ENCODE results near the gene CUBN. TPM values are rescaled to one million over a fixed set of nuclear protein-coding genes. Genes with fewer than 3 reads are reported as not detected.
A peak's percentile ranks its signal among the peaks of the same experiment; 100 is the strongest.

The CUBN gene
- total and polyA plus RNA-seq, 9 of the 15 experiments (the other 6 are each of a cell fraction or from before 2014, with no cell fraction given) = 0.04 to 0.33 (median 0.09) TPM

- CTCF ChIA-PET (ENCODE audit: low intra/inter-chr PET ratio) = no interaction called here
- H3K79me2 ChIP-seq (ENCODE audit: control insufficient read depth, insufficient read depth, low read length) = peaks cover 10% of the 10 kb centered on the region
- POLR2A ChIA-PET = no interaction called here
- DNase-seq (ENCODE audit: extremely low read depth in 1 of 4, low spot score in 3 of 4) (no peak), ATAC-seq (no peak), FAIRE-seq (no peak)
- no peak overlapping the region for H3K4me3 ChIP-seq
- no peaks in the 10 kb centered on the region for H4K20me1 ChIP-seq (replicated peaks; ENCODE audit: control insufficient read depth, insufficient read depth, low read length)
- H3K4me1 ChIP-seq (replicated peaks in 1 of 2; ENCODE audit: control insufficient read depth in 2 of 2, insufficient read depth in 2 of 2, low read length in 2 of 2) = peaks cover 7 to 12% of the 10 kb centered on the region in 2 experiments
- H3K9me3 ChIP-seq (replicated peaks; ENCODE audit: control insufficient read depth, insufficient read depth, low read depth, low read length) = peaks cover 2% of the 10 kb centered on the region
- no peaks in the 10 kb centered on the region for H3K36me3 ChIP-seq (ENCODE audit: control insufficient read depth, insufficient read depth, low read length)
- no peak overlapping the region; the same call in 1 of the 2 replicates for H2AFZ ChIP-seq (ENCODE audit: low read depth, low read length)
- H3K27me3 ChIP-seq (ENCODE audit: control insufficient read depth in 2 of 2, insufficient read depth in 2 of 2, low read length in 2 of 2) = no peaks in the 10 kb centered on the region
- WGBS (ENCODE audit: insufficient coverage, low coverage, missing lambda C conversion rate) = 76% methylated on average over 6 of the region's 6 CpGs
- H3K9me1 ChIP-seq (ENCODE audit: control insufficient read depth, insufficient read depth, low read length) = no peaks in the 10 kb centered on the region
- no peak overlapping the region for H3K27ac ChIP-seq (ENCODE audit: extremely low read depth, low read depth, low read length)
- no peak for TF ChIP-seq ZNF174 (CRISPR knock-in tag; IDR thresholded peaks at IDR 0.05)
- no peak for TF ChIP-seq FOXJ3 (CRISPR knock-in tag; IDR thresholded peaks at IDR 0.05)
- no peak overlapping the region for H3K4me2 ChIP-seq (ENCODE audit: insufficient read depth, low read length)
- intact Hi-C loops (cut with micrococcal nuclease) = no loop called here
- in situ Hi-C loops (cut with MboI) = loop anchor here (25.0 kb wide), 1 partner anchor 932 kb away; no protein-coding TSS in a partner anchor
- no peak overlapping the region for H3K9ac ChIP-seq (ENCODE audit: insufficient read depth in 1 of 2, low read depth in 2 of 2, low read length in 2 of 2)
- no TSS peak for BruUV-seq (replicated peaks)
Measured at GRCh38 chr10:16819026-16819425, 310.6 kb downstream of the CUBN start.

DNA sequence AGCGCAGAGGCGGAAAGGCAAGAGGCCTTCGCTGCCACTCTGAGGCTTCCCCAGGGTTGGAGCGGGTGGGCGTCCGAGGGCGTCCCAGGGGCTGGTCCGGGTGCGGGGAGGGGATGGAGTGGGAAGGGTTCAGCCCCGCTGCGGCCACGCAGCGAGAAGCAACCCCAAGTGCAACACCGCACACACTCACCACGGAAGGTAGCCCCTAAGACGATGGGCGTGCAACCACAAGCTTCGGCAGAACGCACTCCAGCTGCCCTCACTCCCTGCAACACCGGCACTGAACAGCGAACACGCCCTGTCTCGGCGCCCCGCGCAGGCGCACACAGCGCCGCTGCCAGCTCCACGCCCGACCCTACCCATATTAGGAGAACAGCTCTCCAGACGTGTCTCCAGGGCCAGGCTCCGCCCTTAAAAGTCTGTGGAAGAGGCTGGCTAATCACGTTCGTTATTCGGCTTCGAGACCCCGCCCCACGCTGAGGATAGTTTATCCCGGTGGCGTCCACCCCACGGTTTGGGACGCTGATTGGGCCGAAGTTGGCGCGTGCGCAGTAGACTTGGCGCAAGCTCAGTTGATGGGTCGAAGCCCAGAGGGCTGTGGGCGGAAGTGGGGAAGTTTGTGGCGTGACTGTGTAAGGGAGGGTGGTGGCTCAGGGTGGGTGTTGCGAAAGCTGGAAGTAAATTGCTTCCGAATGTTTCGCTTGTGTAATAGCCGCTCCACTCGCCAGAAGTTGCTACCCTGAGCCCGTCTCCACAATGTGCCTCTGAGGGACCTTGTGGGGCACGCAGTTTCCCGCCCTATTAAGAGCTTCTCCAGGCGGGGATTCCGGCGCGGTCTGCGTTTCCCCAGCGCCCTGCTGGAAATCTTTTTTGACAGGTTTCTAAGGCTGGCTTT, 312.2 kb downstream of the CUBN start, which contains the start of gene RSU1:
Gene RSU1, minus strand, starts transcription at position 300 of the 895 bp plus-strand sequence. CDS start 343 bp downstream, outside the sequence.
- intact Hi-C loops (cut with micrococcal nuclease) = no loop called here
- H3K9me1 ChIP-seq (ENCODE audit: control insufficient read depth, insufficient read depth, low read length) = no peaks in the 10 kb centered on the region
- FAIRE-seq (peak; percentile 100), DNase-seq (ENCODE audit: extremely low read depth in 1 of 4, low spot score in 3 of 4) (peak; percentile 94 to 99 (median 96)), ATAC-seq (peak; percentile 97)
- peak within 1 kb of the TSS; percentile 96 for H2AFZ ChIP-seq (ENCODE audit: low read depth, low read length)
- H3K9ac ChIP-seq (ENCODE audit: insufficient read depth in 1 of 2, low read depth in 2 of 2, low read length in 2 of 2) = peak within 1 kb of the TSS; percentile 83 to 93
- H3K4me3 ChIP-seq = peak within 1 kb of the TSS; percentile 81
- H3K4me2 ChIP-seq (ENCODE audit: insufficient read depth, low read length) = peak within 1 kb of the TSS; percentile 90
- no peaks in the 10 kb centered on the region for H3K27me3 ChIP-seq (ENCODE audit: control insufficient read depth in 2 of 2, insufficient read depth in 2 of 2, low read length in 2 of 2)
- H3K9me3 ChIP-seq (replicated peaks; ENCODE audit: control insufficient read depth, insufficient read depth, low read depth, low read length) = no peaks in the 10 kb centered on the region; the same call in none of the 2 replicates
- H3K27ac ChIP-seq (ENCODE audit: extremely low read depth, low read depth, low read length) = peak within 1 kb of the TSS; percentile 87
- H3K4me1 ChIP-seq (replicated peaks in 1 of 2; ENCODE audit: control insufficient read depth in 2 of 2, insufficient read depth in 2 of 2, low read length in 2 of 2) = peaks cover 7 to 12% of the 10 kb centered on the region in 2 experiments
- POLR2A ChIA-PET = interaction anchor here (0.6 to 1.5 kb wide), 8 partner anchors 8 to 1109 kb away, joined by 3 to 6 read pairs (median 3); partner anchors contain the start of gene VIM
- no TSS peak for BruUV-seq (replicated peaks)
- in situ Hi-C loops (cut with MboI) = loop anchor here (25.0 kb wide), 1 partner anchor 930 kb away; no protein-coding TSS in a partner anchor
- H4K20me1 ChIP-seq (replicated peaks; ENCODE audit: control insufficient read depth, insufficient read depth, low read length) = no peaks in the 10 kb centered on the region
- WGBS (ENCODE audit: insufficient coverage, low coverage, missing lambda C conversion rate) = under 1% methylated on average over 59 of the region's 65 CpGs
- H3K79me2 ChIP-seq (ENCODE audit: control insufficient read depth, insufficient read depth, low read length) = peaks cover 10% of the 10 kb centered on the region
- CTCF ChIA-PET (ENCODE audit: low intra/inter-chr PET ratio) = no interaction called here
- H3K36me3 ChIP-seq (ENCODE audit: control insufficient read depth, insufficient read depth, low read length) = no peaks in the 10 kb centered on the region
- TF ChIP-seq JUN (IDR thresholded peaks at IDR 0.05; ENCODE audit: borderline replicate concordance, low read depth, low read length) = peak; percentile 6; the same call in 1 of the 2 replicates
- TF ChIP-seq JUN (CRISPR knock-in tag; IDR thresholded peaks at IDR 0.05; ENCODE audit: borderline replicate concordance) = no peak
- TF ChIP-seq HSF4 (CRISPR knock-in tag; IDR thresholded peaks at IDR 0.05; ENCODE audit: borderline replicate concordance) = no peak
- no peak for TF ChIP-seq HNRNPH1 (optimal IDR thresholded peaks at IDR 0.05; ENCODE audit: low read depth, low read length)
- TF ChIP-seq POU5F1 (IDR thresholded peaks at IDR 0.05; ENCODE audit: borderline replicate concordance, low read depth, low read length, partially characterized antibody) = peak; percentile 89
- TF ChIP-seq SNIP1 (IDR thresholded peaks at IDR 0.05; ENCODE audit: low read depth) = no peak
- no peak for TF ChIP-seq SMC3 (conservative IDR thresholded peaks at IDR 0.05; ENCODE audit: insufficient read depth, low read depth, low read length)
- TF ChIP-seq, protein P1, sequence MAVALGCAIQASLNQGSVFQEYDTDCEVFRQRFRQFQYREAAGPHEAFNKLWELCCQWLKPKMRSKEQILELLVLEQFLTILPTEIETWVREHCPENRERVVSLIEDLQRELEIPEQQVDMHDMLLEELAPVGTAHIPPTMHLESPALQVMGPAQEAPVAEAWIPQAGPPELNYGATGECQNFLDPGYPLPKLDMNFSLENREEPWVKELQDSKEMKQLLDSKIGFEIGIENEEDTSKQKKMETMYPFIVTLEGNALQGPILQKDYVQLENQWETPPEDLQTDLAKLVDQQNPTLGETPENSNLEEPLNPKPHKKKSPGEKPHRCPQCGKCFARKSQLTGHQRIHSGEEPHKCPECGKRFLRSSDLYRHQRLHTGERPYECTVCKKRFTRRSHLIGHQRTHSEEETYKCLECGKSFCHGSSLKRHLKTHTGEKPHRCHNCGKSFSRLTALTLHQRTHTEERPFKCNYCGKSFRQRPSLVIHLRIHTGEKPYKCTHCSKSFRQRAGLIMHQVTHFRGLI (CRISPR knock-in tag; IDR thresholded peaks at IDR 0.05) = no peak
- TF ChIP-seq SAFB (IDR thresholded peaks at IDR 0.05; ENCODE audit: borderline replicate concordance, low read depth, low read length) = no peak
- TF ChIP-seq TAL1 (IDR thresholded peaks at IDR 0.05) = no peak
- TF ChIP-seq ZNF785 (CRISPR knock-in tag; IDR thresholded peaks at IDR 0.05) = no peak
- no peak for TF ChIP-seq NR3C1 (CRISPR knock-in tag; IDR thresholded peaks at IDR 0.05)

Measured in K562 (cell line).